HG03521 (cell line): Measurements from ENCODE around the gene EYS.

Experiments
- ATAC-seq: cut with Tn5 transposase; IDR thresholded peaks from one replicate; pipeline ENCODE4 v1.9.1; 2021; ENCODE audit warnings: mild to moderate bottlenecking, moderate library complexity; ENCODE audit not compliant: unreplicated experiment

EYS gene

DNA sequence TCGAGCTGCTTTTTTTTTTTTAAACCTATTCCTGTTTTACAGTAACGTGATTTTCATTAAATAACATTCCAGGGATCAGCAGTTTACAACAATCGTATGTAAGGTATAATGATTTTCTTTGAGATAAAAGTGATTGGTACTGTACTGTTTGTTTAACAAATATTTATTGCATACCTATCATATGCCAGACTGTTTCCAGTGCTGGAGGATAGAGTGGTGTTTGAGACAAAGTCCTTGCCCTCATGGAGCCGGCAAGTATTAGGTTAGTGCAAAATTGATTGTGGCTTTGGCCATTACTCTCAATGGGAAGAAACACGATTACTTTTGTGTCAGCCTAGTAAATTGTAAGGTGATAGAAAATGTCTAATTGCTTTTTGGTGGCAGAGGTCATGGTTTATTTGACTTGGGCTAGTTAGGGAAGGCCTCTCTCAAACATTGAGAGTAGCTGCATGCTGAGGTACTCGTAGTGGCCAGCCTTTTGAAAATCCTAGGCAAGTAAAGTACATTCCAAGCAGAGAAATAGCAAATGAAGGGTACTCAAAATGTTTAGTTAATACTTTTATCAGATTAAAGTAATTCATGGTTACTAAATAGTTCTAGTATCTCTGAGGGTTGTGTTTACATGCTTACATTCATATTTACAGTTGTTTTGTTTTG lies 2035.8 kb downstream of the EYS start:
- ATAC-seq: no peak
